NOMO-1 treated with DMSO at 0.1 percent for 48 hours (cell line): ENCODE measurements around the gene CCDC146.
"Not testable (repeated sequence)": the region's sequence is repeated elsewhere in the genome, so short reads cannot be mapped to it uniquely, and the experiment has no call there.

Experiments
- DNase-seq: peaks from one replicate; lab custom pipeline; 2025; ENCODE audit not compliant: unreplicated experiment; lab: John Stamatoyannopoulos, UW

The CCDC146 gene

DNA sequence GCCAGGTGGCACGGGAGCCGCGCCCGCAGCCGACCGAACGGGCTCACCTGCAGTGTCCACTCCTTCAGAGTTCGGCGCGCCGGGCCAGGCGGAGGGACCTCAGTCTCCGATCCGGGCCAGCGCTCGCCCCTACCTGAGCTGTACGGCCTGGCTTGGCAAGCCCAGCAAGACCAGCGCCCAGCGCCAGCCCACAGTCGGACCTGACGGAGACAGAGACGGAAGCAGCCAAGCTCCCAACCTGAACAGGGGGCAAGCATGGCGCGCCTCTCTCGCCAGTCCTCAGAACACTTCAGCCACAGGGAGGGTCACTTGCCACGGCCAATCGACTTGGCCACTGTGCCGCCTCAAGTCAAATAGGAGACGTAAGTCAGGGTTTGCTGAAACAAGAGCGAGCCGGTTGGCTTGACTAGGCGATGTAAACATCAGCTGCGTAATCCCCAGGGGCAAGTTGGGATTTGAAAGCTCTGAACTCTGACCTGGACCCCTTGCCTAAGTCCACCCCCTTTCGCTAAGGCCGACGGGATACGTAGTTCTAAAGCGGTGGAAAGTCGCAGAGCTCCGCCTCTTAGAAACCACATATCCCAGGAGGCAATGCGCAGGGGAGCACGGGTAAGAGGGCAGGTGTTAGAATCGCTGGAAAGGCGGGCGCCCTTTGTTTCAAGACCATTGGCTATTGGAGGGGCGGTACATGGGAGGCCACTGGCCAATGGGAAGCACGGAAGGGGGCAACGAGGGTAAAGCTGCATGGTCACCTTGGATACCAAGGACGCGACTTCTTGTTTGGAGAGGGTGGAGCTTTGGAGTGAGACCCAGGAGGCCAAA, at the start of gene CCDC146:
Gene CCDC146, plus strand, starts transcription at position 756 of the 822 bp plus-strand sequence. CDS start 45,054 bp downstream, outside the sequence.
- peak; percentile 100 for DNase-seq

- DNase-seq = not testable (repeated sequence)
These were observed 47.5 kb upstream of the CCDC146 start for GRCh38 chr7:77074786-77075396.

GRCh38 chr7:77077060-77077459, 45.4 kb upstream of the CCDC146 start:
- not testable (repeated sequence) for DNase-seq

DNA sequence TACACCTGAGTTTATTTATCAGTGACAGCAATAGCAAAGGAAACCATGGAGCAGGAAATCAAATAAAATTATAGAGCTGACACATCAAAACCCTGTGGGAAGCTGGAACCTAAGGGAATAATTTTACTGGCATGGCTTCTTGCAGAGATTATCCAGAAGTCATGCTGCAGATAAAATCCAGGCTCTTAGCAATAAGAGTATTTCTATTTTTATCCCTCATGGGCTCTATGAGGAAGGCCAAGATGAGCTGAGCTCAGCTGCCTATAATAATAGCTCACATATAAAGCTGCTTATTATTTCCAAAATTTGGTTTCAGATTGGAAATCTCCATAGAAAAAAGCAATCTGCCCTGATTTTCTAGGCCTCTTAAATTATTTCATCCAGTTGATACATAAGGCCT, 43.3 kb upstream of the CCDC146 start:
- DNase-seq = not testable (repeated sequence)

GRCh38 chr7:77079624-77080023, 42.8 kb upstream of the CCDC146 start:
- not testable (repeated sequence) for DNase-seq

DNA sequence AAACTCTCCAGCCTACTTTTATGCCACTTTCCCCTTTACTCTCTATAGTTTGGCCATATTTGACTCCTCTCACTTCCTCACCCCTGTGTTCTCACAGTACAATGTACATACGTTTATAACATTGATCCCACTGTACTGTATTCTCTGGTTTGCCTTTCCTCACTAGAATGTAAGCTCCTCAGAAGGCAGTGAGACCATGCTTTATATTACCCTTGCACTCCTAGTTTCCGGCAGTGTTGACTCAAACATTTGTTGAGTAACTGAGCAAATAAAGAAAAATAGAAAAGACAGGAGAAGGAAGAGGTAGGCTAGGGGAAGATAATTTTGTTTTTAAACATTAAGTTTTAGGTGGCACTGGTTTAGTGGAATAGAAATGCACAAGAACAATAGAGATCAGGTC, 42.2 kb upstream of the CCDC146 start:
- DNase-seq = not testable (repeated sequence)

DNA sequence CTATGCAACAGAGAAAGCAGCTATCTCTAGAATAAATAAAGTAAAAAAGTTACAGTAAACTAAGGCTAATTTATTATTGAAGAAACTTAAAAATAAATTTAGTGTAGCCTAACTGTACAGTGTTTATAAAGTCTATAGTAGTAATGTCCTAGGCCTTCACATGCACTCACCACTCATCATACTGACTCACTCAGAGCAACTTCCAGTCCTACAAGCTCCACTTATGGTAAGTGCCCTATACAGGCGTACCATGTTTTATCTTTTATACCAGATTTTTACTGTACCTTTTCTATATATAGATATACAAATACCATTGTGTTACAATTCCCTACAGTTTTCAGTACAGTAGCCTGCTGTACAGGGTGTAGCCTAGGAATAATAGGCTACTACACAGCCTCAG, 40.2 kb upstream of the CCDC146 start:
- not testable (repeated sequence) for DNase-seq

GRCh38 chr7:77092301-77092700, 30.1 kb upstream of the CCDC146 start:
- DNase-seq = not testable (repeated sequence)

- DNase-seq = not testable (repeated sequence)
These were observed 21.9 kb upstream of the CCDC146 start for GRCh38 chr7:77100501-77100900.

- DNase-seq = not testable (repeated sequence)
These were observed 21.2 kb upstream of the CCDC146 start for GRCh38 chr7:77101187-77101586.

GRCh38 chr7:77102671-77103070, 19.7 kb upstream of the CCDC146 start:
- DNase-seq = not testable (repeated sequence)

DNA sequence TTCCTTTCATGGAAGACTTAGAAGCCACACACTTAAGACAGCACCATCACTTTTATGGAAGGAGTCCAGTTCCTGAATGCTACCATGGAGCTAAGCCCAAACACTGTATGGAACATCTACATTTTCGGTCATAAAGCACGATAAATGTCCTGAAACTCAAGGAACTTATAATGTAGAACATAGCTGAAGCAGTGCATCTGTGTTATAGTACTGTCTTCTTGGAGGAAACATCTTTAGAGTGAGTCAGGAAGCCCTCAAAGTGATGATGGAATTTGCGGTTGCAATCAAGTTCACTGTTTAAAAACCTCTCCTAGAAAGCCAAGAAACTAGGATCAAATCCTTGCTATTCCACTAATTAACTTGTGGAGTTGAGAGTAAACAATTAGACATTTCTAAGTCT, 16.5 kb upstream of the CCDC146 start:
- not testable (repeated sequence) for DNase-seq

DNA sequence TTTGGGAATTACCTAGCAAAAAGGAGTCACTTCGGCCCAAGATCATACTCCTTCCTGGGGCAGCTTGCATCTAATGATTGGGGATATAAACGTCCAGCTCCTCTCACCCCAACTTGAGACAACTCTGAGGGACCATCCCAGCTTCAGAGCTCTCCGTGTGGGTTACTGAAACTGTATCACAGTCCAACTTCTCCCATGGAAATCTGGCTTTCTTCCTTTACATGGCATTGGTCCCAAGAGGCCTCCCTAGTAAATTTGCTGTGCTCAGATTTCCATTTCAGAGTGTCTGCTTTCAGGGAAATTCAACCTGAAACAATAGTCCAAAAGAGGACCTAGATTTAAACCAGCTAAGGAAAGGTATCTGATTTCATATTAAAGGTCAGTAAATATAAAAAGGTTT, 14.8 kb upstream of the CCDC146 start:
- not testable (repeated sequence) for DNase-seq

- DNase-seq = not testable (repeated sequence)
These were observed 14.1 kb upstream of the CCDC146 start for GRCh38 chr7:77108362-77108761.

GRCh38 chr7:77112719-77113306, 9.6 kb upstream of the CCDC146 start:
- peak; percentile 39 for DNase-seq

- DNase-seq = peak; percentile 71
These were observed 3.1 kb downstream of the CCDC146 start for GRCh38 chr7:77125486-77125885.

- not testable (repeated sequence) for DNase-seq
These were observed 4.6 kb downstream of the CCDC146 start for GRCh38 chr7:77127009-77127408.

GRCh38 chr7:77128582-77129410, 6.4 kb downstream of the CCDC146 start:
- DNase-seq = peak; percentile 84

- DNase-seq = not testable (repeated sequence)
These were observed 9.4 kb downstream of the CCDC146 start for GRCh38 chr7:77131781-77132180.

DNA sequence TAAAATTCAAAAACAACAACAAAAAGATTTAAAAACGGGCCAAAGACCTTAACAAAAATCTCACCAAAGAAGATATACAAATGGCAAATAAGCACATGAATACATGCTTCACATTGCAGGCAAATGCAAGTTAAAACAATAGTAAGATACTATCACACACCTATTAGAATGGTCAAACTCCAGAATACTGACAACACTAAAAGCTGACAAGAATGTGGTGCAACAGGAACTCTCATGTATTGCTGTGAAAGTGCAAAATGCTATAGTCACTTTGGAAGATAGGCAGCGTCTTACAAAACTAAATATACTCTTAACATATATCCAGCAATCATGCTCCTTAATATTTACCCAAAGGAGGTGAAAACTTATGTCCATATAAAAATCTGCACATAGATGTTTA, 16.3 kb downstream of the CCDC146 start:
- DNase-seq = not testable (repeated sequence)

DNA sequence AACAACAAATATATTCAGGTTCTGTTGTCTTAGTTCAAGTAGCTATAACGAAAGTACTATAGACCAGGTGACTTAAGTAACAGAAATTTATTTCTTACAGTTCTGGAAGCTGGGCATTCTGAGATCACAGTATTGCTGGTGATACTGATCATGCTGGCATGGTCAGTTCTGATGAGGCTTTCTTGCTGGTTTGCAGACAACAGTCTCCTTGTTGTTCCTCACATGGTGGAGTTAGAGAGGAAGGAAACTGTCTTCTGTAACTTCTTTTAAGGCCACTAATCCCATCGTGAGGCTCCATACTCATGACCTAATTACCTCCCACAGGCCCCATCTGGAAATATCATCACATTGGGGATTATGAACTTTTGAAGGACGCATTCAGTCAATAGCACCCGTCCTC, 17.9 kb downstream of the CCDC146 start:
- not testable (repeated sequence) for DNase-seq
